NCI-H82 (cell line): ENCODE results near the gene PCAT7.
"Not testable (repeated sequence)": the region's sequence is repeated elsewhere in the genome, so short reads cannot be mapped to it uniquely, and the experiment has no call there.

Source experiments
- DNase-seq: peaks from one replicate; lab custom pipeline; 2025; lab: John Stamatoyannopoulos, UW

The PCAT7 gene

DNA sequence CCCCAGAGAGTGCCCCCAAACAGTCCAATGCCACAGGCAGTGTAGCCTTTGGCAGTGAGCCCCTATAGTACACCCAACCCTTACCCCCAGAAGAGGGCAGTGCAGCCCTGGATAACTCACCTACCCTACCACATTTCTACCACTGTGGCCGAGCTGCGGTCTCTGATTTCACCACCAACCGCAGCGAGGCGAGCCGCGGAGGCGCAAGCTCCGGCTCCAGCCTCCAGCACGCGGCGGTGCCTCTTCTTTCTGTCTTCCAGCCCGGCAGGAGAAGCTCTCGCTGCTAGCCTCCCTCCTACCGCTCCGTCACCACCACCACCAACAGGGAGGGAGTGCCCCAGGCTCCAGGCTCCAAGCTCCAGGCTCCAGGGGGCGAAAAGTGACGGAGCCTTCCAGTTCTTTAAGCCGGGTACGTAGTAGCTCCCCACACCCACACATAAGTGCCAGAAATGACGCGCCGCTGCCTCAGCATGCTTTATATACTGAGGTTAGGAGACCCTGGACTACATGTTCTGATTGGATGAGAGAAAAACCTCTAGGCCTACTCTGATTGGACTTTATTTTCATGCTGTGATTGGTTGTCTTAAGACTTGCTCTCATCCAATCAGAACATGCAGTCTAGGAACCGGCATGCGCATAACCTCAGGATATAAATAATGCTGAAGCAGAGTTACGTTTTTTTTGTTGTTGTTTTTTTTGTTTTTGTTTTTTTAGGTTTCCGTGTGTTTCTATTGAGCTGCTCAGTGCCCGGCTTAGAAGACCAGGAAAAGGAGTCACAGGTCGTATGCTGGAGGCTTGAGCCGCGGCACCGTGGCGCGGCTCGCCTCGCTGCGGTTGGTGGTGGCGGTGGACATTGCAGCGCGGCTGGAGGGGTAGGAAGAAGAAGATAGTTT, at the start of gene PCAT7:
Gene PCAT7 (plus strand): TSS at position 645 of the 893 bp plus-strand sequence.
- peak; percentile 86 for DNase-seq

DNA sequence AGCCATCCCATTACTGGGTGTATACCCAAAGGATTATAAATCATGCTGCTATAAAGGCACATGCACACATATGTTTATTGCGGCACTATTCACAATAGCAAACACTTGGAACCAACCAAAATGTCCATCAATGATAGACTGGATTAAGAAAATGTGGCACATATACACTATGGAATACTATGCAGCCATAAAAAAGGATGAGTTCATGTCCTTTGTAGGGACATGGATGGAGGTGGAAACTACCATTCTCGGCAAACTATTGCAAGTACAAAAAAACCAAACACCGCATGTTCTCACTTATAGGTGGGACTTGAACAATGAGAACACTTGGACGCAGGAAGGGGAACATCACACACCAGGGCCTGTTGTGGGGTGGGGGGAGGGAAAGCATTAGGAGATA, 48.5 kb upstream of the PCAT7 start:
- DNase-seq: not testable (repeated sequence)

GRCh38 chr9:94507531-94508258, 47.2 kb upstream of the PCAT7 start:
- no peak for DNase-seq

DNA sequence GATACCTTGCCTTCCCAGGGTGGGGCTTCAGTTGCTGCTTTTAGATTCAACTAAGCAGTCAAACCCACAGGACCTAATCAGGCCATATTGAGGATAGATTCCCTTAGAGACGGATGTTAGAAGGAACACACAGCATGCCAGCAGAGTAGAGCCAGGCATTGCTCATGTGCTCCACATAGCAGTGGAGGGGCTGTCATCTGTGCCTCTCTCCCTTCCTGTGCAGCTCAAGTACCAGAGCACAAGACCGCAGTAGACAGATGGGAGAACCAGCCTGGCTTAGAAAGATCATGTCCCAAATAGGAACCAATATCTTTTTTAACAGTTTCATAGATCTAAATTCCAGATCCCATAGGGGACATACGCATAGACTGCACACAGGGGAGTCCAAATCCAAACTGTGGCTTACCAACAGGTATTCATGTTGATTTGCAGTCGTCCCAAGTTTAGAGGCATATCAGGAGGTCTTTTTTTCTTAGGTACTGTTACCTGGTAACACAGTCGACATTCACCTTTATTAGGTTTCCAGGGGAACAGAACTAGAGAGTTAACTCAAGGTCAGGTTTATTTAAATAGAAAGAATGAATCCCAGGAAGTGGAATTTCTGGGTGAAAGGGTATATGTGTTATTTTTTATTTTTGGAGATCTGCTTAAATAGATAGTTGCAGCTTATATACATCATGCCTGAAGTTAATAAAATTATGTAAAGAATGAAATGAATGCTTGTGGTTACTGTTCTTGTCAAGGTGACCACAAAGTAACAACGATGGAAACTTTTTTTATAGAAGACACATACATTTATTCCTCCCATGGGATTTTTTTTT, 43.5 kb upstream of the PCAT7 start:
- DNase-seq: peak; percentile 9

DNA sequence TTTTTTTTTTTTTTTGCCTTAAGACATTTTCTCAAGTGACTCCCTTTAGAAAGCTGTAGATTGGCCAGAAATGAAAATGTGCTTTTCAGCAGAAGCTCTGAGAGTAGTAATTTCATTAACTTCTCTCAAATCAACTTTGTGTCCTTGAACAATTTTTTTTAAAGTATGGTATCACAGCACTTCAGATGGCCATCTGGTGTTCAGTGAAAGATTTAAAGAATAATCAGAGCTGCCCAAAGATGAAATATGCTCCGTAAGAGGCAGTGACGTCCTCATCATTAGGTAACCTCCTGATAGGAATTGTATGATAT, 43.0 kb upstream of the PCAT7 start:
- no peak for DNase-seq

DNA sequence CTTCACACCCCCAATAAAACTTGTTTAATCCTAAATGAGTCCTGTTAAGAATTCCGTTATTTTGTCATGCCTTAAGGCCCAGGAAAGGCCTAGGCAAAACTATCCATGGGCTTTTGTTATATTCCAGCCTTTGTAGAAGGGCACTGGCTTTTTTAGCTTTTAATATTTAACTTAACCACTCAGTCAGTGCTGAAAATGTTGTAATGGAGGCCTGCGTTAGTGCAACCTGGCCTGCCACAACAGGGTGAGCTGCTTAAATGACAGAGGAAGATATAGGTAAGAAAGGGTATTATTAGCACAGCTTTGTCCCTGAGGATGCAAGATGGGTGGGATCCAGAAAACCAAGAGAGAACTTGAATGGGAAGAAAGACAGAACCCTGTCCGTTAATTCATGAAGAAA, 40.2 kb upstream of the PCAT7 start:
- DNase-seq: no peak

DNA sequence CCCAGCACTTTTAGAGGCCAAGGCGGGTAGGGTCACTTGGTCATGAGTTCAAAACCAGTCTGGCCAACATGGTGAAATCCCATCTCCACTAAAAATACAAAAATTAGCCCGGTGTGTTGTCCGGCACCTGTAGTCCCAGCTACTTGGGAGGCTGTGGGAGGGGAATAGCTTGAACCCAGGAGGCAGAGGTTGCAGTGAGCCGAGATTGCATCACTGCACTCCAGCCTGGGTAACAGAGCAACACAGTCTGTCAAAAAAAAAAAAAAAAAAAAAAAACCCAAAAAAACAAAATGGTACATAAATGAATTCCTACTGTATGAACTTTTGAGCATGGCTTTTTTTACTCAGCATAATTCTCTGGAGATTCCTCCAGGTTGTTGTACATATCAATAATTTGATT, 37.6 kb upstream of the PCAT7 start:
- no peak for DNase-seq

- DNase-seq: no peak
These were observed 29.4 kb upstream of the PCAT7 start for GRCh38 chr9:94525396-94526035.

- DNase-seq: no peak
These were observed 28.6 kb upstream of the PCAT7 start for GRCh38 chr9:94526271-94526670.

DNA sequence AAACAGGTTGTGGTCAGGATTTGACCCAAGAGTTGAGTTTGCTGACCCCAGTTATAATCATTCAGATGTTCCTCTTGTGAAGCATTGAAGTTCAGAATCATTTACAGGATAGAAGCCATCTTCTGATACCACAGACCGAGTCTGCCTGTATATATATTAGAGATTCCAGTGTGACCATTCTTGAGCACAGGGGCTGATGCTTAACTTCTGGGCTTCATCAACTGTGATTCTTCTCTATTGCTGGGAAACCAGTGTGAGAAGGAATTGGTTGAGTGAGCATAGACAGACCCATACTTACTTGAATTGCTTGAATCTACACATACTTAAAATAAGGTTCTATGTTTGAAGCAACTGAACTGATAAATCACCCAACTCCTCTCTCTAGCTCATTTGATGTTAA, 27.9 kb upstream of the PCAT7 start:
- DNase-seq: no peak

GRCh38 chr9:94528886-94529285, 26.0 kb upstream of the PCAT7 start:
- no peak for DNase-seq

DNA sequence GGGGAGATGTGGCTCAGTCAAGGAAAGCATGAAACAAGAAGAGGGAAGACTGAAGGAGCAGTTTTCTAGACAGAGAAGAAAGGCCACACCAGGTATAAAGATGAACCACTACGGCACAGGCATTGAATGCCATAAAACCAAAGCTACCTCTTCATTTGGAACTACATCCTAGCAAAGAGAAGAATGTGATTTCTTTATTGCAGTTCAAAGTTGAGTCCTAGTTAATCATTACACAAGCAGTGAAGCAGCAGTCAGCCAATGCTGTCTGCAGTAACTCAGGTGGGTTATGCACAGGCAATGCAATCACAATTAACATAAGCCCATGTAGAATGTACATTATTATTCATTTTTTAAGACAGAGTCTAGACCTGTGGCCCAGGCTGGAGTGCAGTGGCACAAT, 21.7 kb upstream of the PCAT7 start:
- DNase-seq: no peak

DNA sequence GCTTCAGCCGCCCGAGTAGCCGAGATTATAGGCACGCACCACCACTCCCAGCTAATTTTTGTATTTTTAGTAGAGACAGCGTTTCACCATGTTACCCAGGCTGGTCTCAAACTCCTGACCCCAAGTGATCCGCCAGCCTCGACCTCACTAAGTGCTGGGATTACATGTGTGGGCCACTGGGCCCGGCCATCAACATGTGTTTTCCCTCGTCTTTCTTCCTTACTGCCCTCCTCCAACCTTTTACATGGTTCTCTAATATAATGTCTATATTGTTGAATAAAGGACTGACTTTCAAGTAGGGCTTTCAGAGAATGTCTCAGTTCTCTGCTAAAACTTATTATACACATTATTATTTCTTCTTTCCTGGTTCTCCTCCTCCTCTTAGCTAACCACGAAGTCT, 21.3 kb upstream of the PCAT7 start:
- DNase-seq: no peak

GRCh38 chr9:94534901-94535300, 20.0 kb upstream of the PCAT7 start:
- DNase-seq: no peak

DNA sequence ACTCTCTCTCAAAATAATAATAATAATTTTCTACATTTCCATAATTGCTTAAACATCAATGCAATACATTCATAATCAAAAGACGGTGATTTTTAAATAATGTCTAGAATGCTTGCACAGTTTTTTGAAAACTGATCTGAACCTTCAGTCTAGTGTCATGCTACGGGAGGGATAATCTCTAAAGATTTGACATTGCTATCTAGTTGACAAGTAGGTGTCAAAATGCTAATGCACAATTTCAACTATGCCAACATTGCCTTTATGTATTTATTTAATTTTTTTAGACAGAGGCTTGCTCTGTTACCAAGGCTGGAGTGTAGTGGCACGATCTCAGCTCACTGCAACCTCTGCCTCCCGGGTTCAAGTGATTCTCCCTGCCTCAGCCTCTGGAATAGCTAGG, 16.0 kb upstream of the PCAT7 start:
- DNase-seq: no peak

DNA sequence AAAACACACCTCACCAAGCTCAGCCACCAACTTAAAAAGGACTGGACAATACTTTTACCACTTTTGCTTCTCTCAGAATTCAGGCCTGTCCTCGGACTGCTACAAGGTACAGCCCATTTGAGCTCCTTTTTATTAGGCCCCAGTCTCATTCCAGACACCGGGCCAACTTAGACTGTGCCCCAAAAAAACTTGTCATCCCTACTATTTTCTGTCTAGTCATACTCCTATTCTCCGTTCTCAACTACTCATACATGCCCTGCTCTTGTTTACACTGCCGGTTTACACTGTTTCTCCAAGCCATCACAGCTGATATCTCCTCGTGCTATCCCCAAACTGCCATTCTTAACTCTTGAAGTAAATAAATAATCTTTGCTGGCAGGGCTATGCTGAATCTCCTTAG, 10.5 kb upstream of the PCAT7 start:
- DNase-seq: not testable (repeated sequence)

- DNase-seq: no peak
These were observed 8.9 kb upstream of the PCAT7 start for GRCh38 chr9:94545940-94546339.

DNA sequence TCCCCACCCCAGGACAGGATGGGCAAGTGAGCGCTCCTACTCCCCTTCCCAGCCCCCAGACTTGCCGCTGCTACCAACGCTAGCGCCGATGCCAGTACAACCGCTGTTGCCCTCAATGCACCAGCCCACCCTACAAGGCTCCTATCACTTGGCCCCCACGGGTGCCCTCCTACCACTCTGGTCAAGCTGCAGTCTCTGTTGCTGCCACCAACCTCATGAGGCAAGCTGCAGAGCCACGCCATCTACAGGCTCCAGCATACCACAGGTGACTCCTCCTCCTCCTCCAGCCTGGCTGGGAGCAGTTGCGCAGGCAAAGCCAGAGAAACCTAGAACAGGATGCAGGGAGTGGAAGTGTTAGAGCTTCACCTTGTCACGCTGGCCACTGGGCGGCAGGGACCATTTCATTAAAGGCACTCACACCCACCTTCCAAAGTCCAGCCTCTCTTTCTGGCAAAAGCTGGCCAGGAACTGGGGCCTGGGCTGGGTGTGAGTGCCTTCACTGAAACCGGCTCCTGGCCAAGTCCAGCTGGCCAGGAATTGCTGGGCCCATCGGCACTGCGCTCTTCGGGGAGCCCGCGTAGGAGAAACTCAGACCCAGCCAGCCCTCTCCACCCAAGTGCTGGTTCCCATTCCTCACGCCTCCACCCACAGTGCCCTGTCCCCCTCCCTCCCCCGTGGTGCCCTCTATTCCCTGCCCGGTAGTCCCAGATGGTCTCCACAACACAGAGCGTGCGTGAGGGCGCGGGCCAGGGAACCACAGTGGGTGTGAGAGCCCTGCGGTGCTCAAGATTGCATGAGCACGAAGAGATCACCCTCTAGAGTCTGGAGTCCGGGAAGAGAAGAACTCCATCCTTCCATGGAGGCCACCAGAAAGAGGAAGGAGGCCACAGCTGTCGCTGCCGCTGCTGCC, 1.6 kb upstream of the PCAT7 start:
- peak; percentile 21 for DNase-seq

GRCh38 chr9:94554078-94554438, 825 bp upstream of the PCAT7 start:
- DNase-seq: no peak

DNA sequence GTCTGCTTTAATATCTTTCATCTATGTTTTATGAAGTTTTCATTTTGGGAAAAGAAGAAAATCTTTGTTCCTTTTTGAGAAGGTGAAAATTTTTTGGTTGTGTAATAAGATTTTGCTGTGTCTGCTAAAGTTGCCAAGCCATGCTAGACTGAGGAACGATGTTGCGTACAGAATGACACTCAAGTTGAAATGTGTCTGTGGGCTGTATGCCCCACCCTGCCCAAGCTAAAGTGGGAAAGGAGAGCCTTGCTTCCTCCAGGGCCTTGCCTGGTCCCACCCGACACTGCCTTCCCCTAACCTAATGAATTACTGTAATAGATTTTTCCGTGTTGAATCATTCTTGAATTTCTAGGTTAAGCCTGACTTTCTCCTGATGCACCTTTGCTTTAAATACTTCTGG, 2.5 kb downstream of the PCAT7 start:
- no peak for DNase-seq

GRCh38 chr9:94560237-94560636, 5.4 kb downstream of the PCAT7 start:
- DNase-seq: no peak
